B cell (primary cell): Measurements from ENCODE around the gene TUBB4B.

Source experiments
- EZH2 ChIP-seq: IDR thresholded peaks from 2 replicates; pipeline ENCODE4 v1.6.1; 2012; ENCODE audit warnings: borderline replicate concordance, low read depth, mild to moderate bottlenecking, moderate library complexity, low read length; ENCODE audit not compliant: insufficient read depth, poor library complexity, severe bottlenecking
- TF ChIP-seq, protein P1 (sequence below): fragments of 200-600 bp; IDR thresholded peaks from one replicate; pipeline ENCODE4 v1.8.0; 2022; ENCODE audit warnings: antibody characterized with exemption, mild to moderate bottlenecking

DNA sequence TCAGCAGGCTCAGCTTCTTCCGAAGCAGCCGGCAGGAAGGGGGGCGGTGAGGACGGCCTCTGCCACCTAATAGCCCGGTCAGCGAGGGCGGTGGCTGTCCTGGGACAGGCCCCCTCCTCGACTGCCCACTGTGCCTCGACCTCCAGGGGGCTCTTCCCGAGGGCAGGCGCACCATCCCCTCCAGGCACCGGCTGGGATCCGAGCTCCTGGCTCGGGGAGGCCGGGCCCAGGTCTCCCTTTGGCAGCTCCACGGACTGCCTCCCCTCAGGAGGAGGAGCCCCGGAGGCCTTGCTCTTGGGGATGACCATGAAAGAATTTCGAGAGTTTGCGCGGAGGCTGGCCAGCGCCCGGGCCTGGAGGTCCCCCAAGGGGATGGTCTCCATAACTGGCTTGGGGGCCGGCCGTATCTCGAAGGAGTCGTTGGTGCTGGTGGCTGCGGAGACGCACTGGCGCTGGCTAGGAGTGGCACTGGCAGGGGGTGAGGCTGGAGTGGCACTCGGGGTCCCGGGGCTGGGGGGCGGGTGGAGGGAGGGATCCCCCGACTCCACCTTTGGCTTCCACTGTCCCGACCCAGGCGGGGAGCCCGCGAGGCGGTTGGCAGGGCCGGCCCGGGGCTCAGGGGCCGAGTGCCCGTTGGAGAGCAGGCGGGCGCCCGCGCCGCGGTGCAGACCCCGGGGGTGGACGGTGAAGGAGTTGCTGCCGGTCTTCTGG lies 41.5 kb upstream of the TUBB4B start:
- TF ChIP-seq, protein P1, sequence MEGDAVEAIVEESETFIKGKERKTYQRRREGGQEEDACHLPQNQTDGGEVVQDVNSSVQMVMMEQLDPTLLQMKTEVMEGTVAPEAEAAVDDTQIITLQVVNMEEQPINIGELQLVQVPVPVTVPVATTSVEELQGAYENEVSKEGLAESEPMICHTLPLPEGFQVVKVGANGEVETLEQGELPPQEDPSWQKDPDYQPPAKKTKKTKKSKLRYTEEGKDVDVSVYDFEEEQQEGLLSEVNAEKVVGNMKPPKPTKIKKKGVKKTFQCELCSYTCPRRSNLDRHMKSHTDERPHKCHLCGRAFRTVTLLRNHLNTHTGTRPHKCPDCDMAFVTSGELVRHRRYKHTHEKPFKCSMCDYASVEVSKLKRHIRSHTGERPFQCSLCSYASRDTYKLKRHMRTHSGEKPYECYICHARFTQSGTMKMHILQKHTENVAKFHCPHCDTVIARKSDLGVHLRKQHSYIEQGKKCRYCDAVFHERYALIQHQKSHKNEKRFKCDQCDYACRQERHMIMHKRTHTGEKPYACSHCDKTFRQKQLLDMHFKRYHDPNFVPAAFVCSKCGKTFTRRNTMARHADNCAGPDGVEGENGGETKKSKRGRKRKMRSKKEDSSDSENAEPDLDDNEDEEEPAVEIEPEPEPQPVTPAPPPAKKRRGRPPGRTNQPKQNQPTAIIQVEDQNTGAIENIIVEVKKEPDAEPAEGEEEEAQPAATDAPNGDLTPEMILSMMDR: no peak
- TF ChIP-seq EZH2: no peak
